GM10266 (cell line): Measurements from ENCODE around the gene PARP1.

Experiments used
- DNase-seq: peaks from one replicate; pipeline ENCODE4 v3.0.0; 2012; ENCODE audit errors: extremely low spot score
- CTCF ChIP-seq: IDR thresholded peaks from 2 replicates; pipeline ENCODE4 v1.5.1; 2012; ENCODE audit warnings: mild to moderate bottlenecking, low read depth; ENCODE audit not compliant: control insufficient read depth, insufficient read depth; ENCODE audit errors: missing control alignments

PARP1 gene

GRCh38 chr1:226320930-226321329 lies 87.0 kb downstream of the PARP1 start:
- no peak for TF ChIP-seq CTCF
- DNase-seq = no peak

- no peak for TF ChIP-seq CTCF
- DNase-seq = no peak
Measured at GRCh38 chr1:226318471-226318870, 89.4 kb downstream of the PARP1 start.

- TF ChIP-seq CTCF = no peak
- no peak for DNase-seq
Measured at GRCh38 chr1:226314055-226314454, 93.8 kb downstream of the PARP1 start.

GRCh38 chr1:226312065-226312464 lies 95.8 kb downstream of the PARP1 start:
- DNase-seq = no peak
- TF ChIP-seq CTCF = no peak

- TF ChIP-seq CTCF = no peak
- DNase-seq = no peak
Measured at GRCh38 chr1:226311376-226311775, 96.5 kb downstream of the PARP1 start.
